Heart left ventricle (tissue), 16 donors: ENCODE measurements around the gene PECR. TPM values are rescaled to one million over a fixed set of nuclear protein-coding genes. Genes with fewer than 3 reads are reported as not detected.

Experiments
- ATAC-seq, 4 donors: fragments of 200-7000 bp; cut with Tn5 transposase; one replicate each; pipeline ENCODE4 v1.9.1; 2020 to 2022; ENCODE audit warnings: moderate library complexity in 4 of 4, mild to moderate bottlenecking in 3 of 4, moderate number of reproducible peaks in 1 of 4
- DNase-seq, 5 donors: peaks; one replicate each; pipeline ENCODE4 v3.0.0-alpha.2; 2020
- H3K27ac ChIP-seq, 12 donors: fragments of 200-600 bp; sonication (generic) in 4 of 12; one replicate each; pipeline versions ENCODE4 v1.5.0 to v1.8.0; 2016 to 2022; ENCODE audit warnings: mild to moderate bottlenecking in 2 of 12
- H3K27me3 ChIP-seq, 9 donors: fragments of 200-600 bp; sonication (generic) in 2 of 9; one replicate each; pipeline versions ENCODE4 v1.5.1 to v1.8.0; 2016 to 2022; ENCODE audit warnings: mild to moderate bottlenecking in 3 of 9
- H3K36me3 ChIP-seq, 9 donors: fragments of 200-600 bp; sonication (generic) in 2 of 9; one replicate each; pipeline versions ENCODE4 v1.5.0 to v1.8.0; 2018 to 2022; ENCODE audit warnings: mild to moderate bottlenecking in 2 of 9
- H3K4me1 ChIP-seq, 12 donors: fragments of 200-600 bp; sonication (generic) in 4 of 12; one replicate each; pipeline versions ENCODE4 v1.5.0 to v1.8.0; 2016 to 2022; ENCODE audit warnings: mild to moderate bottlenecking in 3 of 12
- H3K4me3 ChIP-seq, 12 donors: fragments of 200-600 bp; sonication (generic) in 4 of 12; one replicate each; pipeline versions ENCODE4 v1.5.0 to v1.8.0; 2017 to 2022; ENCODE audit warnings: mild to moderate bottlenecking in 9 of 12, moderate library complexity in 4 of 12
- H3K9me3 ChIP-seq, 12 donors: fragments of 200-600 bp; sonication (generic) in 4 of 12; one replicate each; pipeline versions ENCODE4 v1.5.0 to v1.8.0; 2016 to 2022; ENCODE audit warnings: mild to moderate bottlenecking in 1 of 12
- POLR2A ChIP-seq, 2 donors: fragments of 450-650 bp; IDR thresholded peaks; one replicate each; pipeline ENCODE4 v1.6.1; 2017; ENCODE audit warnings: antibody characterized with exemption in 2 of 2, mild to moderate bottlenecking in 2 of 2, moderate library complexity in 2 of 2
- WGBS, 4 donors: extraction: QIAGEN DNeasy Blood & Tissue Kit in 2 of 4; methylation state at CpG; one replicate each; pipeline versions ENCODE4 v1.1.5 to v1.1.7; 2013 to 2018; 5-methylcytosine and 5-hydroxymethylcytosine counted together
- intact Hi-C, 10 donors: fragments of 100-400 bp; cut with DNase I; formaldehyde crosslinking; loops; one replicate each; pipeline versions ENCODE4 v1.11.1 to v1.14.2; 2022
- polyA plus RNA-seq, 2 donors: library from polyadenylated mRNA; stranded (reverse); fragments of 200-250 nt; gene quantifications; one replicate each; pipeline ENCODE4 v1.2.3, GENCODE V29; 2013
- total RNA-seq, 9 donors: library from RNA; depleted of rRNA in 2 of 9; stranded (reverse); fragments of >200 nt in 2 of 9; fragmentation: NEBNext Ultra II Directional in 3 of 9; extraction: Animal tissue kit (Norgen Biotek cat#: 25700) in 3 of 9; gene quantifications; one replicate each; pipeline versions ENCODE4 v1.1.0 to v1.2.4, GENCODE V29; 2016 to 2023
- TF ChIP-seq, protein P1 (sequence below), 12 donors: fragments of 200-600 bp; sonication (generic) in 4 of 12; IDR thresholded peaks; one replicate each; pipeline versions ENCODE4 v1.5.0 to v1.8.0; 2018 to 2022; ENCODE audit warnings: antibody characterized with exemption in 12 of 12, mild to moderate bottlenecking in 5 of 12
- donor health status: ischemic (EF 13 %, LVEDD 7.1; RV severe dilation, severe dysfunction).
- donor health status: healthy with polysubstance abuse.
- donor health status: DM: no; HTN: yes; CAD: no.
- donor health status: DM: no; HTN: no; CAD: no.
- donor health status: ischemic (EF 25% LVEDD 6.9; RV normal size, moderate dysfunction).
- donor health status: ischemic (EF 25% LVEDD 5.7; RV mildly dilated, moderate dysfunction).
- donor health status: healthy.
- donor health status: DM: yes; HTN: yes; CAD: no.
- donor health status: ischemic (EF 35%, LVEDD 5.7; RV mildly dilated, moderate dysfunction).
- donor health status: nonischemic (EF 11% LVEDD 7.7; RV severe dilation, severe dysfunction).
- donor health status: DM: yes; HTN: yes; CAD: no.
- donor health status: PGD.
- donor health status: ischemic (EF 29% LVEDD 5.4; RV normal size, mild dysfunction).
- donor health status: nonischemic (EF 23%, LVEDD 6.1; RV moderate dilation, normal function).

Gene PECR
- total and polyA plus RNA-seq, 11 donors = 1.5 to 12.2 (median 3.0) TPM

DNA sequence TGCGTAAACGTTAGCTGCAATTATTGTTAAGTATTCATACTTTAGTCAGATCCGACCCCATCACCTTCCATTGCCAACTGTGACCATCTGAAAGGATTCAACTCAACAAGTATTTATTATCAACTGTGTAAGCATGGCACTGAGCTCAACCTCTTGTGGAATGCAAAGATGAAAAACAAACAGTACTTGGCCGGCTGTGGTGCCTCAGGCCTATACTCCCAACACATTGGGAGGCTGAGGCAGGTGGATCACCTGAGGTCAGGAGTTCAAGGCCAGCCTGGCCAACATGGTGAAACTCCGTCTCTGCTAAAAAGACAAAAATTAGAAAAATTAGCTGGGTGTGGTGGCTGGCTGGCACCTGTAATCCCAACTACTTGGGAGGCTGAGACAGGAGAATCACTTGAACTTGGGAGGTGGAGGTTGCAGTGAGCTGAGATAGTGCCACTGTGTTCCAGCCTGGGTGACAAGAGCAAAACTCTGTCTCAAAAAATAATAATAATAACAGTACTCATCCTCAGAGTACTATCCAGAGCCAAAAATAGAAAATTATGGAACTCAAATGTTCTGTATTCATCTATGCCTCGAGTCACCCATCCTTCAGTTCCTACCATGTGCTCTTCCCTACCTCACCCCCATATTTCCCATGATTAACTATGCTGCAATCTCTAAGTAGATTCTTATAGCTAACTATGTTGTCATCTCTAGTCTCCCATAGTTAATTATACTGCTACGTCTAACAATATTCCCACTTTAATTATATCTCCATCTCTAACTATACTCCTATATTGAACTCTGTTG is 59.6 kb downstream of the PECR start:
- Histone ChIP-seq H3K27me3 (no peaks in the 10 kb centered on the region), H3K36me3 (no peaks in the 10 kb centered on the region), H3K4me1 (no peaks in the 10 kb centered on the region), H3K27ac (no peak overlapping the region), H3K4me3 (no peak overlapping the region), H3K9me3 (no peaks in the 10 kb centered on the region)
- ATAC-seq (no peak), DNase-seq (no peak)
- WGBS, 4 donors = 91 to 93% (median 92%) methylated on average over 7 of the region's 7 CpGs
- TF ChIP-seq POLR2A (IDR thresholded peaks at IDR 0.05) = no peak
- TF ChIP-seq, protein P1, sequence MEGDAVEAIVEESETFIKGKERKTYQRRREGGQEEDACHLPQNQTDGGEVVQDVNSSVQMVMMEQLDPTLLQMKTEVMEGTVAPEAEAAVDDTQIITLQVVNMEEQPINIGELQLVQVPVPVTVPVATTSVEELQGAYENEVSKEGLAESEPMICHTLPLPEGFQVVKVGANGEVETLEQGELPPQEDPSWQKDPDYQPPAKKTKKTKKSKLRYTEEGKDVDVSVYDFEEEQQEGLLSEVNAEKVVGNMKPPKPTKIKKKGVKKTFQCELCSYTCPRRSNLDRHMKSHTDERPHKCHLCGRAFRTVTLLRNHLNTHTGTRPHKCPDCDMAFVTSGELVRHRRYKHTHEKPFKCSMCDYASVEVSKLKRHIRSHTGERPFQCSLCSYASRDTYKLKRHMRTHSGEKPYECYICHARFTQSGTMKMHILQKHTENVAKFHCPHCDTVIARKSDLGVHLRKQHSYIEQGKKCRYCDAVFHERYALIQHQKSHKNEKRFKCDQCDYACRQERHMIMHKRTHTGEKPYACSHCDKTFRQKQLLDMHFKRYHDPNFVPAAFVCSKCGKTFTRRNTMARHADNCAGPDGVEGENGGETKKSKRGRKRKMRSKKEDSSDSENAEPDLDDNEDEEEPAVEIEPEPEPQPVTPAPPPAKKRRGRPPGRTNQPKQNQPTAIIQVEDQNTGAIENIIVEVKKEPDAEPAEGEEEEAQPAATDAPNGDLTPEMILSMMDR (IDR thresholded peaks at IDR 0.05) = no peak
- intact Hi-C loops = no loop called here

DNA sequence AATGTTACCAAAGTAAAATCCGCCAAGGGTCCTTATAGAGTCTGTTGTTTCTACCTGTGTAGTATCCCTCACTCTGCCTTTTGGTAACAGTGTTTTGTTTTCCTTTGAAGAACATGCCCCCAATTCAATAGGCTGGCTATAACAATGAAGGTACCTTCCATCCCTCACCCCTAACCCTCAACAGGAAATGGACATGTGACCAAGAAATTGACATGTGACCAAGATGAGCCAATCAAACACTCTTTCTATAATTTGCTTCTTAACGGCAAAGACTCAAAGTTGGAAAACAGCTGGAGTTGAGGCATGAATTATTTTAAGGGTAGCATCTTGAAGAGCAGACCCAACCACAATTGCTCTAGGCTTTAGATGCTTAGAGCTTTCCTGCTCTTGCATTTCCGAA is 62.9 kb downstream of the PECR start:
- Histone ChIP-seq H3K27ac (no peak overlapping the region), H3K27me3 (no peaks in the 10 kb centered on the region), H3K9me3 (no peaks in the 10 kb centered on the region), H3K36me3 (no peaks in the 10 kb centered on the region), H3K4me3 (no peak overlapping the region), H3K4me1 (peaks cover 0 to 9% (median 1%) of the 10 kb centered on the region in 12 donors)
- TF ChIP-seq POLR2A (IDR thresholded peaks at IDR 0.05) = no peak
- TF ChIP-seq, protein P1 (IDR thresholded peaks at IDR 0.05) = no peak
- ATAC-seq (no peak), DNase-seq (no peak)
- intact Hi-C loops = no loop called here
- 91 to 93% (median 92%) methylated on average over 3 of the region's 3 CpGs for WGBS, 4 donors

DNA sequence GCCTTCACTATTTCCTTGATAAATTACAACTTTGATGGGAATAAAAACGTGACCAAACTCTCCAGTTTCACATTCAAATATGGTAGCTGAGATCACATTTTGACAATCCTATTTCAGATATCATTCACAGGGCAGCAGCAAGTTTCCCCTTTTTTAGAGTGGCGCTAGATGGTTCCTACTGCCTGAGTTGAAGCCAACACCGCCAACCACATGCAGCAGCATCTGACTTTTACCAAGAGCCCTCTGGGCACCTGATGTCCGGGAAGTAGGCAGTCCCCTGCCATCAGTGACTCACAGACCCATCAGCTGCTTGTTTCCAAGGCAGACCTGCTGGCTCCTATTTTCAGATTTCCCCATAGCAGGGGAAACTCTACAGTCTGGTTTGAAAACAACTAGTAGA is 64.2 kb downstream of the PECR start:
- TF ChIP-seq, protein P1 (IDR thresholded peaks at IDR 0.05) = no peak
- no peak for TF ChIP-seq POLR2A (IDR thresholded peaks at IDR 0.05)
- no peaks in the 10 kb centered on the region for H3K27me3 ChIP-seq
- H3K4me1 ChIP-seq = peaks cover 0 to 20% (median 7%) of the 10 kb centered on the region in 12 donors
- H3K36me3 ChIP-seq = no peaks in the 10 kb centered on the region
- H3K4me3 ChIP-seq = no peak overlapping the region
- H3K9me3 ChIP-seq = no peaks in the 10 kb centered on the region
- H3K27ac ChIP-seq = no peak overlapping the region
- intact Hi-C loops = no loop called here
- DNase-seq (no peak), ATAC-seq (no peak)
- 83 to 91% (median 87%) methylated on average over 4 of the region's 4 CpGs for WGBS, 4 donors

DNA sequence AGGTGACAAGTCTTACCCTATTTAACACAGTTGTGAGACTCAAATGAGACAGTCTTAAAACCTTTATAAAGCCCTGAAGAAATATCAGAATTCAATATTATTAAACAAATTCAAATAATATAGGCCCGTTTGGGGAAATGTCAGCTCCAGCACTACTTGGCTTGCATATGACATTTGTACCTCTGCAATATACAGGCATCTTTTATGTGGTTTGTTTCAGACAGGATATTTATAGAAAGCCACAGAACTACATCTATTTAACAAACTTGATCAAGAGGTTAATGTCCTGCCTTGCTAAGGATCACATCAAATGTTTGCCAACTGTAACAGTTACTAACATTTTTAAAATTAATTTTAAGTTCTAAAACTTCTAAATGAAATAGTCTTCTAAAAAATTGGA is 65.0 kb downstream of the PECR start:
- 75 to 85% (median 78%) methylated on average over 1 of the region's 1 CpG for WGBS, 4 donors
- no peak for TF ChIP-seq POLR2A (IDR thresholded peaks at IDR 0.05)
- TF ChIP-seq, protein P1 (IDR thresholded peaks at IDR 0.05) = no peak

More for the DNA sequence above, 65.0 kb downstream of the PECR start:
- Histone ChIP-seq H3K27ac (no peak overlapping the region), H3K4me3 (no peak overlapping the region), H3K27me3 (no peaks in the 10 kb centered on the region), H3K4me1 (peaks cover 0 to 25% (median 7%) of the 10 kb centered on the region in 12 donors), H3K9me3 (no peaks in the 10 kb centered on the region), H3K36me3 (no peaks in the 10 kb centered on the region)
- ATAC-seq (no peak), DNase-seq (no peak)
- intact Hi-C loops = no loop called here
